Esophagus squamous epithelium (tissue), 5 donors: ENCODE results near the gene FAM185A. TPM values are rescaled to one million over a fixed set of nuclear protein-coding genes. Genes with fewer than 3 reads are reported as not detected.
"Not testable (repeated sequence)": the region's sequence is repeated elsewhere in the genome, so short reads cannot be mapped to it uniquely, and the experiment has no call there.

Source experiments
- DNase-seq: peaks from one replicate; lab custom pipeline; 2025; lab: John Stamatoyannopoulos, UW
- H3K27ac ChIP-seq, 4 donors: fragments of 200-600 bp; sonication (generic); one replicate each; pipeline ENCODE4 v1.5.1; 2016 to 2019; ENCODE audit warnings: mild to moderate bottlenecking in 1 of 4
- H3K27me3 ChIP-seq, 4 donors: fragments of 200-600 bp; sonication (generic); 1 replicate in 3 of 4; 2 replicates in 1 of 4; pipeline versions ENCODE4 v1.5.1 to v1.6.0; 2017 to 2021; ENCODE audit warnings: antibody characterized with exemption in 1 of 4
- H3K36me3 ChIP-seq, 3 donors: fragments of 200-600 bp; sonication (generic); one replicate each; pipeline ENCODE4 v1.5.1; 2016 to 2019
- H3K4me1 ChIP-seq, 3 donors: fragments of 200-600 bp; sonication (generic); one replicate each; pipeline ENCODE4 v1.5.1; 2017 to 2019
- H3K4me3 ChIP-seq, 4 donors: fragments of 200-600 bp; sonication (generic); 1 replicate in 3 of 4; 2 replicates in 1 of 4; pipeline ENCODE4 v1.5.1; 2016 to 2019; ENCODE audit warnings: mild to moderate bottlenecking in 2 of 4, moderate library complexity in 1 of 4
- H3K9me3 ChIP-seq, 3 donors: fragments of 200-600 bp; sonication (generic); one replicate each; pipeline ENCODE4 v1.5.1; 2016 to 2019
- WGBS, 2 donors: methylation state at CpG; one replicate each; pipeline ENCODE4 v1.1.5; 2018; 5-methylcytosine and 5-hydroxymethylcytosine counted together
- intact Hi-C: fragments of 100-400 bp; cut with DNase I; formaldehyde crosslinking; loops from one replicate; pipeline ENCODE4 v1.15.0; 2022
- total RNA-seq, 4 donors: library from RNA; depleted of rRNA; stranded (reverse); fragments of >200 nt; gene quantifications; one replicate each; pipeline ENCODE4 v1.1.0, GENCODE V29; 2016
- TF ChIP-seq, protein P1 (sequence below), 6 experiments: fragments of 450-650 bp in 4 of 6; fragments of 200-600 bp in 2 of 6; sonication (generic) in 2 of 6; IDR thresholded peaks; one replicate each; pipeline ENCODE4 v1.5.1; 2016 to 2019; ENCODE audit warnings: antibody characterized with exemption in 6 of 6, mild to moderate bottlenecking in 4 of 6, moderate library complexity in 4 of 6
- donor health status: DM: yes; HTN: yes; CAD: no.

FAM185A gene
- total RNA-seq, 4 donors from 2014 or later, result 8.5 to 16.3 (median 11.7) TPM

DNA sequence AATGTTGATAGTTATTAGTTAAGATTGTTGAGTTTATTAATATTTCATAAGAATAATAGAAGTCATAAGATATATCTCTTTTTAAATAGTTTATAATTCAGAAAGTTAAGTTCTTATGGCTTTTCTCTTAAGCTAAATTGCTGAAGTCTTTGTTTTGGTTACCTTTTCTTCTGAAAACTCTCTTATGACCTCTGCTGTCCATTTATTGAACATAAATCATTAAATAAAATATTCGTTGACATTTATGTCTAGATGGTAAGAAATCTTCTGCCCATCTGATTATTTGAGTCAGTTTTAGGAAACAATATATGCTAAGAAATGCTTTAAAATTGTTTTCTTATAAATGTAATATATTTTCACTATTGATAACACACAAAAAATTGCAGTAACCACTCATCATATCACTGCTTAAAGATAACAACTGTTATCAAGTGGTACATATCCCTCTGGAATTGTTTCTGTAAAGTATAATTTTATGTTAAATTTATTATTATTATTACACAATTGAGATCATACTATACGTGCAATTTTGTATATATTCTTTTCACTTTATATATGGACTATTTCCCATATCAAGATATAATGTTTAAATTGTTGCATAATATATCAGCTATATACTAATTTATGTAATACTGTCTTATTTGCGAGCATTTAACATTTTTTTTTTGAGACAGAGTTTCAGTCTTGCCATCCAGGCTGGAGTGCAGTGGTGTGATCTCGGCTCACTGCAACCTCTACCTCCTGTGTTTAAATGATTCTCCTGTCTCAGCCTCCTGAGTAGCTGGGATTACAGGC is 3.1 kb upstream of the FAM185A start:
- TF ChIP-seq, protein P1, sequence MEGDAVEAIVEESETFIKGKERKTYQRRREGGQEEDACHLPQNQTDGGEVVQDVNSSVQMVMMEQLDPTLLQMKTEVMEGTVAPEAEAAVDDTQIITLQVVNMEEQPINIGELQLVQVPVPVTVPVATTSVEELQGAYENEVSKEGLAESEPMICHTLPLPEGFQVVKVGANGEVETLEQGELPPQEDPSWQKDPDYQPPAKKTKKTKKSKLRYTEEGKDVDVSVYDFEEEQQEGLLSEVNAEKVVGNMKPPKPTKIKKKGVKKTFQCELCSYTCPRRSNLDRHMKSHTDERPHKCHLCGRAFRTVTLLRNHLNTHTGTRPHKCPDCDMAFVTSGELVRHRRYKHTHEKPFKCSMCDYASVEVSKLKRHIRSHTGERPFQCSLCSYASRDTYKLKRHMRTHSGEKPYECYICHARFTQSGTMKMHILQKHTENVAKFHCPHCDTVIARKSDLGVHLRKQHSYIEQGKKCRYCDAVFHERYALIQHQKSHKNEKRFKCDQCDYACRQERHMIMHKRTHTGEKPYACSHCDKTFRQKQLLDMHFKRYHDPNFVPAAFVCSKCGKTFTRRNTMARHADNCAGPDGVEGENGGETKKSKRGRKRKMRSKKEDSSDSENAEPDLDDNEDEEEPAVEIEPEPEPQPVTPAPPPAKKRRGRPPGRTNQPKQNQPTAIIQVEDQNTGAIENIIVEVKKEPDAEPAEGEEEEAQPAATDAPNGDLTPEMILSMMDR (IDR thresholded peaks at IDR 0.05), result peak in 1 of 6 experiments; percentile 18
- H3K9me3 ChIP-seq, intact Hi-C loops, H3K4me3 ChIP-seq, H3K36me3 ChIP-seq, DNase-seq, H3K27ac ChIP-seq, H3K27me3 ChIP-seq: not testable (repeated sequence)
- H3K4me1 ChIP-seq, result peaks cover 0 to 19% (median 12%) of the 10 kb centered on the region in 3 donors
- 57 to 60% methylated on average over 4 of the region's 4 CpGs for WGBS, 2 donors

DNA sequence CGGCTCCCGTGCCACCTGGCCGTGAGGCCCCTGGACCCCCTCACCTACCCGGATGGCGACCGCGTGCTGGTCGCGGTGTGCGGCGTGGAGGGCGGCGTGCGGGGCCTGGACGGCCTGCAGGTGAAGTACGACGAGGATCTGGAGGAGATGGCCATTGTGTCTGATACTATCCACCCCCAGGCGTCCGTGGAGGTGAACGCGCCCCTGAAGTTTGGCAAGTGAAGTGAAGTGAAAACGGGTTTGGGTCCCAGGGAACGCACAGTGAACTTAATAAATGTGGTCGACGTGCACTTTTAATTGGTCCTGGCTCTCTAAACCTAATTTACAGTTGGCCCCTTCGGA is 617 bp downstream of the FAM185A start:
- H3K36me3 ChIP-seq, DNase-seq, intact Hi-C loops, H3K27me3 ChIP-seq, H3K9me3 ChIP-seq: not testable (repeated sequence)
- H3K27ac ChIP-seq, result peak overlapping the region; percentile 78 to 82 (median 80)
- peak overlapping the region; percentile 54 to 81 (median 58) for H3K4me3 ChIP-seq
- 8 to 10% methylated on average over 5 to 9 of the region's 26 CpGs for WGBS, 2 donors
- peaks cover 0 to 22% (median 16%) of the 10 kb centered on the region in 3 donors for H3K4me1 ChIP-seq

DNA sequence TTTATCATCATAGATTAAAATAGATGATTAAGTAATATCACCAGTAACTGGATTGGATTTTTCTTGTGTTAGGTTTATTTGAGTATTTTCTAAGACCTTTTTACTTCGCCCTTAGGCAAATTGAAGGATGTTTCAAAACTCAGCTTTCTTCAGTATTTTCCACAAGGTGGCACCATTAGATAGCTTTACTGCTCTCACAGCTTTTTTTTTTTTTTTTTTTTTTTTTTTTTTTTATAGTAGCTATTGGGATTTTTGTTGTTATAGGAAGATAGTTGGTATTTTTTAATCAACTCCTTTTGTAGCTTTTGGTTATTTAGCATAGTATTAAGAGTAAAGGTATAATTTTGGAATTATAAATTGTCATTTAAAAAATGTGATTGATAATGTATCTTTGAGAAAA is 9.4 kb downstream of the FAM185A start:
- H3K27me3 ChIP-seq, H3K36me3 ChIP-seq, intact Hi-C loops, H3K4me3 ChIP-seq, H3K4me1 ChIP-seq, H3K27ac ChIP-seq, H3K9me3 ChIP-seq, DNase-seq: not testable (repeated sequence)
- TF ChIP-seq, protein P1 (IDR thresholded peaks at IDR 0.05), result peak in 3 of 6 experiments; percentile 10 to 25 (median 23)
- WGBS, 2 donors, result 38 to 41% methylated on average over 1 of the region's 1 CpG

DNA sequence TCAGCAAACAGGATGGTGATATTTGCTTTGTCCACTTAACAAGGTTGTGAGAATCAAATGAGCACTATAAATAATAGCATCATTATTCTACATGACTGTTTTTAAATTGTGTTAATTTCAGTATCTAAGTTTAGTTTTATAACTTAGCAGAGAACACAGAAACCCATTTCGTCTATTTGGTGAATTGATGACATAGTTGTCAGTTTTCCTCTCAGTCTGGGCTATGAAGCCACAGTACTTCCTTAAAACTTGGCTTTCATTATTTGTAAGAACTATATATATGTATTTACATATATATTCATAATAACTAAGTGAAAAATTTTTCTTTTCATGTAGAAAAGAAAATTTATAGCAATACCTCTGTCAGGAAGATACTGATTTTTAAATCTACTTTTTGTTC is 11.1 kb downstream of the FAM185A start:
- H3K27ac ChIP-seq, H3K9me3 ChIP-seq, H3K27me3 ChIP-seq, H3K4me3 ChIP-seq, H3K4me1 ChIP-seq, DNase-seq, intact Hi-C loops: not testable (repeated sequence)
- peaks cover 0 to 14% (median 0%) of the 10 kb centered on the region in 3 donors for H3K36me3 ChIP-seq
- WGBS, 2 donors, result 65 to 92% methylated on average over 1 of the region's 1 CpG

DNA sequence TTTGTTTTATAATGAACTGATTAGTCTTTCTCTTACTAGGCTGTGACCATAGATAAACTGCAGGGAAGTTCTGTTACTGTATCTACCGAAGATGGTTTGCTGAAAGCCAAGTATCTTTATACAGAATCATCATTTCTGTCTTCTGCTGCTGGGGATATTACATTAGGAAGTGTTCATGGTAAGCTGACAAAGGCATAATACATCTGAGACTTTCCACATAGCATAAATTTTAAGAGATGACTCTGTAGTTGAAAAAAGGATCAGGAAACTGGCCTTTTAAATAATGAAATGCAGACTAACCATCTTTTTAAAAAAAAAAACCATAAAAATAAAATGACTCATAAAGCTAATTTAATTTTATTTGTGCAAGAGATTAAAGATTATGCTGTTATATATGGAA is 12.4 kb downstream of the FAM185A start:
- H3K27me3 ChIP-seq, intact Hi-C loops, H3K4me1 ChIP-seq, DNase-seq, H3K27ac ChIP-seq, H3K9me3 ChIP-seq, H3K4me3 ChIP-seq: not testable (repeated sequence)
- H3K36me3 ChIP-seq, result peaks cover 0 to 14% (median 0%) of the 10 kb centered on the region in 3 donors
- WGBS, 2 donors, result 100% methylated on average over 1 of the region's 1 CpG; no CpG with 5 or more reads in 1 of the 2 donors

DNA sequence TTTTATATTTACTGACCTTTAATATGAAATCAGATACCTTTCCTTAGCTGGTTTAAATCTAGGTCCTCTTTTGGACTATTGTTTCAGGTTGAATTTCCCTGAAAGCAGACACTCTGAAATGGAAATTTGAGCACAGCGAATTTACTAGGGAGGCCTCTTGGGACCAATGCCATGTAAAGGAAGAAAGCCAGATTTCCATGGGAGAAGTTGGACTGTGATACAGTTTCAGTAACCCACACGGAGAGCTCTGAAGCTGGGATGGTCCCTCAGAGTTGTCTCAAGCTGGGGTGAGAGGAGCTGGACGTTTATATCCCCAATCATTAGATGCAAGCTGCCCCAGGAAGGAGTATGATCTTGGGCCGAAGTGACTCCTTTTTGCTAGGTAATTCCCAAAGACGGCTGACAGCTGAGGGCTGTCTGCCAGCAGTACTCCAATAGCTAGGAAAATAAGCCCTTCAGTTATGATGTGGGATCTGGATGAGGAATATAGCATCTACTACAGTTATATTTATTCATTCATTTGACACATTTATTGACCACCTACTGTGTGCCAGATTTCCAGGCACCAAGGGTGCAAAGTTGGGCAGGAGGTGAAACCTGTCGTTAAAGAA is 14.6 kb downstream of the FAM185A start:
- peaks cover 0 to 14% (median 0%) of the 10 kb centered on the region in 3 donors for H3K36me3 ChIP-seq
- WGBS, 2 donors, result 70 to 79% methylated on average over 4 of the region's 6 CpGs
- DNase-seq, H3K4me3 ChIP-seq, H3K4me1 ChIP-seq, H3K9me3 ChIP-seq, intact Hi-C loops, H3K27me3 ChIP-seq: not testable (repeated sequence)
- H3K27ac ChIP-seq, result peak overlapping the region in 1 of 4 donors; percentile 5

DNA sequence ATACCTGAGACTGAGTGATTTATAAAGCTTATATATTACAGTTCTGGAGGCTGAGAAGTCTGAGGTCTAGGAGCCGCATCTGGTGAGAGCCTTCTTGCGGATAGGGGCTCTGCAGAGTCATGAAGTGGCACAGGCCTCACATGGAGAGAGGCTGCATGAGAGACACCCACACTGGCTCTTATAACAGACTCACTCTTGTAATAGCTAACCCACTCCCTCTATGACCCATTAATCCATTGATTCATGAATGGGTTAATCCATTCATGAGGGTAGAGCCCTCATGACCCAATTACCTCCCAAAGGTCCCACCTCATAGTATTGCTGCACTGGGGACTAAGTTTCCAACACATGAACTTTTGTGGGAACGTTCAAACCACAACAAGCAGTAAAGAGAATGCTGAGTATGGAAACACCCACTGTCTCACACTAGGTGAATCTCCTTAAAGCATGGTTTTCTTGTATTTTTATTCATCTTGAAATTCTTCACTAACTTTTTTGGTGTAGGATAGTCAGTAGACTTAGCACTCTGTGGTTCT is 20.9 kb downstream of the FAM185A start:
- H3K36me3 ChIP-seq, DNase-seq, H3K9me3 ChIP-seq, H3K4me3 ChIP-seq, H3K4me1 ChIP-seq, H3K27me3 ChIP-seq, H3K27ac ChIP-seq, intact Hi-C loops: not testable (repeated sequence)
- 71 to 86% methylated on average over 1 of the region's 3 CpGs for WGBS, 2 donors

DNA sequence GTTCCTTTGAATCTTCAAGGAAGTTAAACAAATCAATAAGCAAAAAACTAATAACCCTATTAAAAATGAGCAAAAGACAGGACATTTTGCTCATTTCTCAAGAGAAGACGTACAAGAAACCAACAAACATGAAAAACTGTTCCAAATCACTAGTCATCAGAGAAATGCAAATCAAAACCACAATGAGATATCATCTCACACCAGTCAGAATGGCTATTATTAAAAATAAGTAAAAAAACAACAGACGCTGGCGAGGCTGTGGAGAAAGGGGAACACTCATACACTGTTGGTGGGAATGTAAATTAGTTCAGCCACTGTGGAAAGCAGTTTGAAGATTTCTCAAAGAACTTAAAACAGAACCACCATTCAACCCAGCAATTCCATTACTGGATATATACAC is 21.7 kb downstream of the FAM185A start:
- DNase-seq, H3K9me3 ChIP-seq, H3K27me3 ChIP-seq, intact Hi-C loops, H3K4me3 ChIP-seq, H3K27ac ChIP-seq, H3K4me1 ChIP-seq, H3K36me3 ChIP-seq: not testable (repeated sequence)
- 75 to 83% methylated on average over 2 of the region's 3 CpGs for WGBS, 2 donors

DNA sequence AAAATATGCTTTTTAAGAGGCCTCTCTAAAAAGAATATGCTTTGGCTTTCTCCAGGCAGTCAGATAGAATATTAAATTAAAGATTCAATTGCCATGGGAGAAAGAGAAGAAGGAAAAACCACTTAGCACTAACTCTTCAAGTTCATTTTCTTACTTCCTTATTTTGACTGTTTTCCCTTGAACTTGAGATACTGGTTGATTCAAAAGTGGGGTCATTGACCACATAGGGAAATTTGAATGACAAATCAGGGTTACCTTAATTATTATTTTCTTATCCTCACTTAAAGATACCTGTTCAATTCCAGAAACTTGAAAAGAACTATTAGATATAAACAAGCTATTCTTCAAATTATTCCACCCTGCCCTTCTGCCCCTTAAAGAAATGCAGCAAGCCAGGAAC is 27.4 kb downstream of the FAM185A start:
- H3K9me3 ChIP-seq, intact Hi-C loops, DNase-seq, H3K27me3 ChIP-seq, H3K4me3 ChIP-seq, H3K4me1 ChIP-seq, H3K27ac ChIP-seq: not testable (repeated sequence)
- H3K36me3 ChIP-seq, result peaks cover 0 to 23% (median 0%) of the 10 kb centered on the region in 3 donors

DNA sequence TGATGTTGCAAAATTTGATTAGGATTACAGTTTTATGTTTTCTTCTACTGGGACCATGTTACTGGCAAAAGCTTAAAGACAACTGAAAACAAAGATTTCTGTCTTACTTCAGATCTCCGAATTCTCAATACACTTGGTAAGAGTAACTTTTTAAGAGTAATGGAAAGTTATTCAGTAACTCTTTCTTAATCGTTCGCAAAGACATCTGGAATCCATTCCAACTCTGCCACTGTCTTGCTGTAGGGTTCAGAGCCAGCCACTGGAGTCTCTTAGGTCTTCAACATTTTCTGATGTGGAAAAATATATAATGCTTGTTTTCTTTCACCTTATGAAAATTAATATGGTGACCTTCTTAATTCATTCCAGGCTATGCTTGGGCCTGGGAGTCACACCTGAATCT is 29.9 kb downstream of the FAM185A start:
- H3K27me3 ChIP-seq, intact Hi-C loops, H3K4me3 ChIP-seq, H3K27ac ChIP-seq, H3K9me3 ChIP-seq, H3K4me1 ChIP-seq, DNase-seq: not testable (repeated sequence)
- WGBS, 2 donors, result 71 to 72% methylated on average over 3 of the region's 3 CpGs
- H3K36me3 ChIP-seq, result peaks cover 0 to 26% (median 0%) of the 10 kb centered on the region in 3 donors

DNA sequence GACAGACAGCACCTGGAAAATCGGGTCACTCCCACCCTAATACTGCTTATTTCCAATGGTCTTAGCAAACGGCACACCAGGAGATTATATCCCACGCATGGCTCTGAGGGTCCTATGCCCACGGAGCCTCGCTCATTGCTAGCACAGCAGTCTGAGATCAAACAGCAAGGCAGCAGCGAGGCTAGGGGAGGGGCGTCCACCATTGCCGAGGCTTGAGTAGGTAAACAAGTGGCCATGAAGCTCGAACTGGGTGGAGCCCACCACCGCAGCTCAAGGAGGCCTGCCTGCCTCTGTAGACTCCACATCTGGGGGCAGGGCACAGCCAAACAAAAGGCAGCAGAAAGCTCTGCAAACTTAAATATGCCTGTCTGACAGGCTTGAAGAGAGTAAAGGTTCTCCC is 32.1 kb downstream of the FAM185A start:
- 92% methylated on average over 9 of the region's 10 CpGs; no CpG with 5 or more reads in 1 of the 2 donors for WGBS, 2 donors
- H3K27ac ChIP-seq, DNase-seq, H3K9me3 ChIP-seq, intact Hi-C loops, H3K4me1 ChIP-seq, H3K27me3 ChIP-seq, H3K4me3 ChIP-seq: not testable (repeated sequence)
- peaks cover 0 to 26% (median 0%) of the 10 kb centered on the region in 3 donors for H3K36me3 ChIP-seq
